Parathyroid adenoma (tissue), 2 donors: ENCODE data around the gene KLK11.

Experiments
- H2AFZ ChIP-seq: fragments of 300-600 bp; sonication (generic); one replicate; pipeline ENCODE4 v1.7.0; 2017; ENCODE audit warnings: antibody characterized with exemption, mild to moderate bottlenecking
- H3K27ac ChIP-seq: fragments of 300-600 bp; sonication (generic); one replicate; pipeline ENCODE4 v1.7.0; 2017
- H3K27me3 ChIP-seq: fragments of 300-600 bp; sonication (generic); one replicate; pipeline ENCODE4 v1.7.0; 2017; ENCODE audit warnings: low read length; ENCODE audit not compliant: control insufficient read depth, insufficient read depth
- H3K36me3 ChIP-seq: fragments of 300-600 bp; sonication (generic); one replicate; pipeline ENCODE4 v1.7.0; 2017; ENCODE audit warnings: low read length; ENCODE audit not compliant: control insufficient read depth, insufficient read depth
- H3K4me1 ChIP-seq: fragments of 300-600 bp; sonication (generic); one replicate; pipeline ENCODE4 v1.7.0; 2017; ENCODE audit warnings: control low read depth
- H3K4me2 ChIP-seq: fragments of 300-600 bp; sonication (generic); one replicate; pipeline ENCODE4 v1.7.0; 2017; ENCODE audit warnings: low read length
- H3K4me3 ChIP-seq: fragments of 300-600 bp; sonication (generic); one replicate; pipeline ENCODE4 v1.7.0; 2017; ENCODE audit warnings: low read depth, low read length
- H3K79me2 ChIP-seq: fragments of 300-600 bp; sonication (generic); one replicate; pipeline ENCODE4 v1.7.0; 2017; ENCODE audit warnings: control low read depth
- H3K9ac ChIP-seq: fragments of 300-600 bp; sonication (generic); one replicate; pipeline ENCODE4 v1.7.0; 2017; ENCODE audit warnings: mild to moderate bottlenecking
- H3K9me3 ChIP-seq: fragments of 300-600 bp; sonication (generic); one replicate; pipeline ENCODE4 v1.7.0; 2017; ENCODE audit warnings: low read length; ENCODE audit not compliant: control insufficient read depth
- CTCF ChIP-seq: fragments of 300-600 bp; sonication (generic); IDR thresholded peaks from one replicate; pipeline ENCODE4 v1.7.0; 2017; ENCODE audit warnings: antibody characterized with exemption, mild to moderate bottlenecking
- donor health status: primary hyperparathyroidism.

KLK11 gene

GRCh38 chr19:51026554-51026831 is at the start of gene KLK11:
Gene KLK11, minus strand, starts transcription at chr19:51026616. Its CDS starts 985 bp downstream, at chr19:51025631.
- H3K36me3 ChIP-seq, result no peaks in the 10 kb centered on the region
- H3K4me3 ChIP-seq, result no peak within 1 kb of the TSS
- no peak within 1 kb of the TSS for H3K9ac ChIP-seq

DNA sequence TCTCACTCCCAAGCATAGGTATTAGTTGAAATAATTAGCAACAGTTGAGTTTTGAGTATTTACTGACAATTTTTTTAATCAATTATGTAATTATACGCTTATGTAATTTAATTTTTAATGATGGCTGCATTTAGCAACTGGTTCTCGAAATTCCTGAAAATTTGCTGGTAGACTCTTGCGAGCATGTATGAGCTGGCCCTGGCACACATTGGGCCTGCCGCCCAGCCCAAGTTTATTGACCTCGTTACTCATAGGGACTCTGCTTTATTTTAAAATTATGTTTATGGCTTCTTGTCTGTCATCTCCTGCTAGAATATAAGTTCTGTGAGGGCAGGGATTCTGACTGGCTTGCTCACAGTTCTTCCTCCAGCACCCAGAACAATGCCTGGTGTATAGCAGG is 49.6 kb upstream of the KLK11 start:
- Histone ChIP-seq H3K27me3 (no peaks in the 10 kb centered on the region), H3K79me2 (no peaks in the 10 kb centered on the region), H2AFZ (no peak overlapping the region), H3K36me3 (no peaks in the 10 kb centered on the region), H3K4me2 (no peak overlapping the region), H3K4me1 (no peaks in the 10 kb centered on the region), H3K4me3 (no peak overlapping the region), H3K27ac (no peak overlapping the region), H3K9ac (no peak overlapping the region), H3K9me3 (no peaks in the 10 kb centered on the region)
- TF ChIP-seq CTCF, result no peak

More at GRCh38 chr19:51026554-51026831, at the start of gene KLK11:
- no peak for TF ChIP-seq CTCF
- no peaks in the 10 kb centered on the region for H3K79me2 ChIP-seq
- no peak within 1 kb of the TSS for H3K4me2 ChIP-seq
- no peak within 1 kb of the TSS for H2AFZ ChIP-seq
- no peaks in the 10 kb centered on the region for H3K27me3 ChIP-seq
- H3K27ac ChIP-seq, result no peak within 1 kb of the TSS
- H3K4me1 ChIP-seq, result no peaks in the 10 kb centered on the region
- H3K9me3 ChIP-seq, result no peaks in the 10 kb centered on the region

GRCh38 chr19:51071095-51071405 is 44.6 kb upstream of the KLK11 start:
- Histone ChIP-seq H3K27me3 (no peaks in the 10 kb centered on the region), H3K9ac (no peak overlapping the region), H3K4me3 (no peak overlapping the region), H3K27ac (no peak overlapping the region), H3K9me3 (no peaks in the 10 kb centered on the region), H3K4me1 (no peaks in the 10 kb centered on the region), H3K36me3 (no peaks in the 10 kb centered on the region), H3K79me2 (no peaks in the 10 kb centered on the region), H3K4me2 (no peak overlapping the region), H2AFZ (no peak overlapping the region)
- TF ChIP-seq CTCF, result no peak

- Histone ChIP-seq H3K4me2 (no peak overlapping the region), H3K9ac (no peak overlapping the region), H3K9me3 (no peaks in the 10 kb centered on the region), H3K4me1 (no peaks in the 10 kb centered on the region), H3K79me2 (no peaks in the 10 kb centered on the region), H3K4me3 (no peak overlapping the region), H3K27ac (no peak overlapping the region), H3K36me3 (no peaks in the 10 kb centered on the region), H2AFZ (no peak overlapping the region), H3K27me3 (no peaks in the 10 kb centered on the region)
- no peak for TF ChIP-seq CTCF
Observed at GRCh38 chr19:51070334-51071094, 44.1 kb upstream of the KLK11 start.
